ENCODE measurements around the gene RAC3. TPM values are rescaled to one million over a fixed set of nuclear protein-coding genes. Genes with fewer than 3 reads are reported as not detected.

The RAC3 gene
- total RNA-seq, 4 donors from 2014 or later, result 0.42 to 2.0 TPM; not detected in 2

DNA sequence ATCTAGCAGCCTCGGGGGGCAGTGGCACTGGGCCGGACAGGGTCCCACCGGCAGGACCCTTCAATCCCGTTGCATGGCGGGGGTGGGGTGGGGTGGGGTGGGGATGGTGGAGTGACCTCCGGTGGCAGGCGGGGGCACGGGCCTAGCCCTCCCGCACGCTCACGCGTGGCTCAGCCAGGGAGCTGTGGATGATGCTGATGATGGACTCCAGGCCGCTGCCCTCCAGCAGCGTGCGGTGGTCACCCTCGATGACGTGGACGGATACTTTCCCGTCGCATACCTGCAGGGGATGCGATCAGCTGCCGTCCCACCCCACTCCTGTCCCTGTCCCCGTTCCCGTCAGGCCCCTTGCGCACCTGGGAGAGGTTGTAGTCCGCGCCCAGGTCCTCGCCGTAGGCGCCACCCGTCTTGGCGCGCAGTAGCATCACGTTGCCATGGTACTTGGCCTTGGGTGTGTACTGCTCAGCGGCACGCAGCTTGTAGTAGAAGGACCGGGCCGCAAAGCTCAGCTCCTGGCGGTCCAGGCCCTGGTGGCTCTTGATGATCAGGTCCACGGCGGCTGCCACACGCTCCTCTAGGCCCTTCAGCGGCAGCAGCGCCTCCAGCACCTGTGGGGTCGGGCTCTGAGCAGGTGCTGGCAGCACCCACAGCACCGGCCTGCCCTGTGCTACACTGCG is 47.7 kb downstream of the RAC3 start:
- Histone ChIP-seq H3K9me3 (no peaks in the 10 kb centered on the region), H3K27me3 (no peaks in the 10 kb centered on the region), H3K27ac (no peak overlapping the region), H3K36me3 (peaks cover 0 to 49% of the 10 kb centered on the region in 2 donors), H3K4me1 (no peaks in the 10 kb centered on the region), H3K4me3 (no peak overlapping the region)
- intact Hi-C loops (cut with DNase I; ENCODE audit: low total_unique reads) (loop anchor here (10.0 kb wide), 1 partner anchor 74 kb away; no protein-coding TSS in a partner anchor), in situ Hi-C loops (cut with MboI; ENCODE audit: low sequenced_read_pairs in 4 of 4) (no loop called here)
- TF ChIP-seq POLR2A (IDR thresholded peaks at IDR 0.05) (no peak), CTCF (IDR thresholded peaks at IDR 0.05 in 4 of 5, conservative IDR thresholded peaks at IDR 0.05 in 1 of 5) (no peak)
- ATAC-seq, result no peak
- no peak for DNase-seq

- intact Hi-C loops (cut with DNase I; ENCODE audit: low total_unique reads), result no loop called here
- DNase-seq (no peak), ATAC-seq (no peak)
- Histone ChIP-seq H3K4me3 (no peak overlapping the region), H3K4me1 (no peaks in the 10 kb centered on the region), H3K9me3 (no peaks in the 10 kb centered on the region), H3K36me3 (peaks cover 0 to 59% of the 10 kb centered on the region in 2 donors), H3K27me3 (no peaks in the 10 kb centered on the region), H3K27ac (no peak overlapping the region)
- TF ChIP-seq CTCF (IDR thresholded peaks at IDR 0.05 in 4 of 5, conservative IDR thresholded peaks at IDR 0.05 in 1 of 5) (no peak), POLR2A (IDR thresholded peaks at IDR 0.05) (no peak)
- in situ Hi-C loops (cut with MboI; ENCODE audit: low sequenced_read_pairs in 4 of 4), result no loop called here
Measured at GRCh38 chr17:82080048-82080788, 48.7 kb downstream of the RAC3 start.

GRCh38 chr17:82080789-82081464 is 49.4 kb downstream of the RAC3 start:
- H3K4me3 ChIP-seq, result no peak overlapping the region
- H3K27ac ChIP-seq, result no peak overlapping the region
- H3K27me3 ChIP-seq, result no peaks in the 10 kb centered on the region
- in situ Hi-C loops (cut with MboI; ENCODE audit: low sequenced_read_pairs in 4 of 4) (no loop called here), intact Hi-C loops (cut with DNase I; ENCODE audit: low total_unique reads) (no loop called here)
- peaks cover 0 to 67% of the 10 kb centered on the region in 2 donors for H3K36me3 ChIP-seq
- TF ChIP-seq CTCF (IDR thresholded peaks at IDR 0.05 in 4 of 5, conservative IDR thresholded peaks at IDR 0.05 in 1 of 5), result no peak
- H3K4me1 ChIP-seq, result no peaks in the 10 kb centered on the region
- no peak for ATAC-seq
- H3K9me3 ChIP-seq, result no peaks in the 10 kb centered on the region
- no peak for DNase-seq

DNA sequence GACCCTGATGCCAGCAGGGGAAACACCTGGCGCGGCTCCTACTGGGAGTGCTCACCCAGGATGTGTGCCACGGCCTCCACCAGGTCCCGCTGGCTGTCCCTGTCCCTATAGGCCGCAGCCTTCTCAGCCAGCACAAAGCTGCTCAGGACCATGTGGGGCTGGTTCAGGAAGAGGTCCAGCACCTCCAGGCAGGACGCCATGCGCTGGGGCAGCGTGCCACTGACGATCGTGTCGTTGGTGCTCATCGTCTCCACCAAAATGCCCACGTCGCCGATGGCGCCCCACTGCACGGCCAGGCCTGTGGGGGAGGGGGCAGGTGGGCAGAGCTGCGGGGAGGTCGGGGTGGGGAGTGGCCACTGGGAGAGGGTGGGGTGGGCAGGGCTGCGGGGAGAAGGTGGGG is 50.1 kb downstream of the RAC3 start:
- peaks cover 0 to 73% of the 10 kb centered on the region in 2 donors for H3K36me3 ChIP-seq
- in situ Hi-C loops (cut with MboI; ENCODE audit: low sequenced_read_pairs in 4 of 4), result no loop called here

More for the DNA sequence above, 50.1 kb downstream of the RAC3 start:
- intact Hi-C loops (cut with DNase I; ENCODE audit: low total_unique reads), result no loop called here
- ATAC-seq, result no peak
- Histone ChIP-seq H3K4me3 (no peak overlapping the region), H3K4me1 (no peaks in the 10 kb centered on the region), H3K27me3 (no peaks in the 10 kb centered on the region), H3K9me3 (no peaks in the 10 kb centered on the region), H3K27ac (no peak overlapping the region)
- TF ChIP-seq POLR2A (IDR thresholded peaks at IDR 0.05) (no peak), CTCF (IDR thresholded peaks at IDR 0.05 in 4 of 5, conservative IDR thresholded peaks at IDR 0.05 in 1 of 5) (no peak)
- no peak for DNase-seq

Measured in gastrocnemius medialis (tissue), 4 donors.